ENCODE data around the gene DNAH14. TPM values are rescaled to one million over a fixed set of nuclear protein-coding genes. Genes with fewer than 3 reads are reported as not detected.

DNAH14 gene
- total and polyA plus RNA-seq, 2 of the 13 experiments (the other 11 are each of a cell fraction or from before 2014, with no cell fraction given) = 4.5 to 27.5 TPM

DNA sequence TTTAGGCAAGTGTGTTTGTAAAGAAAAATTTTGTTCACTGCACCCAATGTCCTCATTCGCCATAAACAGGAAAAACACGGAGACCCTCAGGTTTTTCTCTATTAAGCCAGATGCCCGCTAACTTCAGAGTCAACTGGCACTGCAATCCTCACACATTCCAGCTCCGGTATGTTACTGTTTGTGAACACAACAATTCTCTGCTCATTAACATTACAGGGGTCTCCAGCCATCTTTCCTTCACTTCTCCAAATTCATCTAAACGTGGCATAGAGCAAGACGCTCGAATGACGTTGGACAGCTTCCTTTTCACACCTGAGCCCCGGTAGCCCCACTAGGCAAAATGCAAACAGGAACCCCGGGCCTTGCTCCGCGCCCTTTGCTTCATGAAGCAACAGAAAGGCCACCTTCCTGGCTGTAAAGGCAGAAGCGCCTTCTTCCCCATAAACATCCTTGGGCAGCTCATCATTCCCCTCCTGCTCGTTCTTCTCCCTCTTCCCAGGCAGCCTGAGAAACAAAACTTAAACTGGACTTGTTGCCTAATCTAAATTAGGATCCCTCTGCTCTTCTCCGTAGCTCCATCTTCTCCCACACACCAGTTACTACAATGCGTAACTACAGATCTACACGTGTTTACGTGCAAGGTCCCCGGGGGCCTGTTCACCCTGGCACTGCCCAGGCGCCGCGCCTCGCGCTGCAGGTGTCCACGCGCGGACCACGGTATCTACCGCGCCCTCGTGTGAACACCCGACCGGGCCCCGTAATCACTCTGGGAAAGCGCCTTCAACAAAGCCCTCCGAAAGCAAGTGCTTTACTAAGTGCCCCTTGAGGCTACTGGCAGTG is 497.1 kb downstream of the DNAH14 start (continued):
- TF ChIP-seq, protein P1, sequence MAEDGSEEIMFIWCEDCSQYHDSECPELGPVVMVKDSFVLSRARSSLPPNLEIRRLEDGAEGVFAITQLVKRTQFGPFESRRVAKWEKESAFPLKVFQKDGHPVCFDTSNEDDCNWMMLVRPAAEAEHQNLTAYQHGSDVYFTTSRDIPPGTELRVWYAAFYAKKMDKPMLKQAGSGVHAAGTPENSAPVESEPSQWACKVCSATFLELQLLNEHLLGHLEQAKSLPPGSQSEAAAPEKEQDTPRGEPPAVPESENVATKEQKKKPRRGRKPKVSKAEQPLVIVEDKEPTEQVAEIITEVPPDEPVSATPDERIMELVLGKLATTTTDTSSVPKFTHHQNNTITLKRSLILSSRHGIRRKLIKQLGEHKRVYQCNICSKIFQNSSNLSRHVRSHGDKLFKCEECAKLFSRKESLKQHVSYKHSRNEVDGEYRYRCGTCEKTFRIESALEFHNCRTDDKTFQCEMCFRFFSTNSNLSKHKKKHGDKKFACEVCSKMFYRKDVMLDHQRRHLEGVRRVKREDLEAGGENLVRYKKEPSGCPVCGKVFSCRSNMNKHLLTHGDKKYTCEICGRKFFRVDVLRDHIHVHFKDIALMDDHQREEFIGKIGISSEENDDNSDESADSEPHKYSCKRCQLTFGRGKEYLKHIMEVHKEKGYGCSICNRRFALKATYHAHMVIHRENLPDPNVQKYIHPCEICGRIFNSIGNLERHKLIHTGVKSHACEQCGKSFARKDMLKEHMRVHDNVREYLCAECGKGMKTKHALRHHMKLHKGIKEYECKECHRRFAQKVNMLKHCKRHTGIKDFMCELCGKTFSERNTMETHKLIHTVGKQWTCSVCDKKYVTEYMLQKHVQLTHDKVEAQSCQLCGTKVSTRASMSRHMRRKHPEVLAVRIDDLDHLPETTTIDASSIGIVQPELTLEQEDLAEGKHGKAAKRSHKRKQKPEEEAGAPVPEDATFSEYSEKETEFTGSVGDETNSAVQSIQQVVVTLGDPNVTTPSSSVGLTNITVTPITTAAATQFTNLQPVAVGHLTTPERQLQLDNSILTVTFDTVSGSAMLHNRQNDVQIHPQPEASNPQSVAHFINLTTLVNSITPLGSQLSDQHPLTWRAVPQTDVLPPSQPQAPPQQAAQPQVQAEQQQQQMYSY (CRISPR knock-in tag; IDR thresholded peaks at IDR 0.05) = peak; percentile 34; the same call in 1 of the 2 replicates
- 0 out of 2 replicates have a peak, but pooled peaks have one; percentile 16 for TF ChIP-seq SALL1 (CRISPR knock-in tag; IDR thresholded peaks at IDR 0.05)
- 0 out of 2 replicates have a peak, but pooled peaks have one; percentile 54 for TF ChIP-seq ZNF33B (CRISPR knock-in tag; IDR thresholded peaks at IDR 0.05)
- TF ChIP-seq MEF2D (CRISPR knock-in tag; IDR thresholded peaks at IDR 0.05) = peak; percentile 26
- peak; percentile 42; the same call in 1 of the 2 replicates for TF ChIP-seq TBX2 (CRISPR knock-in tag; IDR thresholded peaks at IDR 0.05; ENCODE audit: borderline replicate concordance)
- 0 out of 2 replicates have a peak, but pooled peaks have one; percentile 58 for TF ChIP-seq KMT2A (CRISPR knock-in tag; IDR thresholded peaks at IDR 0.05)
- TF ChIP-seq, protein P2, sequence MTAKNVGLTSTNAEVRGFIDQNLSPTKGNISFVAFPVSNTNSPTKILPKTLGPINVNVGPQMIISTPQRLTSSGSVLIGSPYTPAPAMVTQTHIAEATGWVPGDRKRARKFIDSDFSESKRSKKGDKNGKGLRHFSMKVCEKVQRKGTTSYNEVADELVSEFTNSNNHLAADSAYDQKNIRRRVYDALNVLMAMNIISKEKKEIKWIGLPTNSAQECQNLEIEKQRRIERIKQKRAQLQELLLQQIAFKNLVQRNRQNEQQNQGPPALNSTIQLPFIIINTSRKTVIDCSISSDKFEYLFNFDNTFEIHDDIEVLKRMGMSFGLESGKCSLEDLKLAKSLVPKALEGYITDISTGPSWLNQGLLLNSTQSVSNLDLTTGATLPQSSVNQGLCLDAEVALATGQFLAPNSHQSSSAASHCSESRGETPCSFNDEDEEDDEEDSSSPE (CRISPR knock-in tag; IDR thresholded peaks at IDR 0.05) = no peak
- peak; percentile 33; the same call in 1 of the 2 replicates for TF ChIP-seq PHF8 (CRISPR knock-in tag; IDR thresholded peaks at IDR 0.05)
- peak; percentile 46; the same call in 1 of the 2 replicates for TF ChIP-seq YEATS4 (CRISPR knock-in tag; IDR thresholded peaks at IDR 0.05; ENCODE audit: borderline replicate concordance)
- TF ChIP-seq FIP1L1 (IDR thresholded peaks at IDR 0.05; ENCODE audit: borderline replicate concordance, insufficient read depth, low read depth, low read length) = no peak
- TF ChIP-seq, protein P3, sequence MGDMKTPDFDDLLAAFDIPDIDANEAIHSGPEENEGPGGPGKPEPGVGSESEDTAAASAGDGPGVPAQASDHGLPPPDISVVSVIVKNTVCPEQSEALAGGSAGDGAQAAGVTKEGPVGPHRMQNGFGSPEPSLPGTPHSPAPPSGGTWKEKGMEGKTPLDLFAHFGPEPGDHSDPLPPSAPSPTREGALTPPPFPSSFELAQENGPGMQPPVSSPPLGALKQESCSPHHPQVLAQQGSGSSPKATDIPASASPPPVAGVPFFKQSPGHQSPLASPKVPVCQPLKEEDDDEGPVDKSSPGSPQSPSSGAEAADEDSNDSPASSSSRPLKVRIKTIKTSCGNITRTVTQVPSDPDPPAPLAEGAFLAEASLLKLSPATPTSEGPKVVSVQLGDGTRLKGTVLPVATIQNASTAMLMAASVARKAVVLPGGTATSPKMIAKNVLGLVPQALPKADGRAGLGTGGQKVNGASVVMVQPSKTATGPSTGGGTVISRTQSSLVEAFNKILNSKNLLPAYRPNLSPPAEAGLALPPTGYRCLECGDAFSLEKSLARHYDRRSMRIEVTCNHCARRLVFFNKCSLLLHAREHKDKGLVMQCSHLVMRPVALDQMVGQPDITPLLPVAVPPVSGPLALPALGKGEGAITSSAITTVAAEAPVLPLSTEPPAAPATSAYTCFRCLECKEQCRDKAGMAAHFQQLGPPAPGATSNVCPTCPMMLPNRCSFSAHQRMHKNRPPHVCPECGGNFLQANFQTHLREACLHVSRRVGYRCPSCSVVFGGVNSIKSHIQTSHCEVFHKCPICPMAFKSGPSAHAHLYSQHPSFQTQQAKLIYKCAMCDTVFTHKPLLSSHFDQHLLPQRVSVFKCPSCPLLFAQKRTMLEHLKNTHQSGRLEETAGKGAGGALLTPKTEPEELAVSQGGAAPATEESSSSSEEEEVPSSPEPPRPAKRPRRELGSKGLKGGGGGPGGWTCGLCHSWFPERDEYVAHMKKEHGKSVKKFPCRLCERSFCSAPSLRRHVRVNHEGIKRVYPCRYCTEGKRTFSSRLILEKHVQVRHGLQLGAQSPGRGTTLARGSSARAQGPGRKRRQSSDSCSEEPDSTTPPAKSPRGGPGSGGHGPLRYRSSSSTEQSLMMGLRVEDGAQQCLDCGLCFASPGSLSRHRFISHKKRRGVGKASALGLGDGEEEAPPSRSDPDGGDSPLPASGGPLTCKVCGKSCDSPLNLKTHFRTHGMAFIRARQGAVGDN (CRISPR knock-in tag; IDR thresholded peaks at IDR 0.05) = peak; percentile 83
- TF ChIP-seq, protein P4, sequence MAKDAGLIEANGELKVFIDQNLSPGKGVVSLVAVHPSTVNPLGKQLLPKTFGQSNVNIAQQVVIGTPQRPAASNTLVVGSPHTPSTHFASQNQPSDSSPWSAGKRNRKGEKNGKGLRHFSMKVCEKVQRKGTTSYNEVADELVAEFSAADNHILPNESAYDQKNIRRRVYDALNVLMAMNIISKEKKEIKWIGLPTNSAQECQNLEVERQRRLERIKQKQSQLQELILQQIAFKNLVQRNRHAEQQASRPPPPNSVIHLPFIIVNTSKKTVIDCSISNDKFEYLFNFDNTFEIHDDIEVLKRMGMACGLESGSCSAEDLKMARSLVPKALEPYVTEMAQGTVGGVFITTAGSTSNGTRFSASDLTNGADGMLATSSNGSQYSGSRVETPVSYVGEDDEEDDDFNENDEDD (CRISPR knock-in tag; IDR thresholded peaks at IDR 0.05; ENCODE audit: borderline replicate concordance) = peak; percentile 12; the same call in 1 of the 2 replicates
- TF ChIP-seq, protein P5, sequence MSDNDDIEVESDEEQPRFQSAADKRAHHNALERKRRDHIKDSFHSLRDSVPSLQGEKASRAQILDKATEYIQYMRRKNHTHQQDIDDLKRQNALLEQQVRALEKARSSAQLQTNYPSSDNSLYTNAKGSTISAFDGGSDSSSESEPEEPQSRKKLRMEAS (IDR thresholded peaks at IDR 0.05) = peak; percentile 78
- 0 out of 2 replicates have a peak, but pooled peaks have one; percentile 25 for TF ChIP-seq ZBTB20 (CRISPR knock-in tag; IDR thresholded peaks at IDR 0.05; ENCODE audit: borderline replicate concordance, low read depth)
